HEK293 (cell line): ENCODE measurements around the gene HPS6.

Source experiments
- CTCF ChIA-PET: fragments of 350-600 bp; formaldehyde crosslinking; extraction: SDS; loops from one replicate; lab custom pipeline; 2021; ENCODE audit warnings: antibody characterized with exemption; lab: Yijun Ruan, JAX
- POLR2A ChIA-PET: fragments of 300-600 bp; formaldehyde crosslinking; extraction: SDS; loops from one replicate; lab custom pipeline; 2020; ENCODE audit warnings: antibody characterized with exemption, inconsistent platforms; lab: Yijun Ruan, JAX
- H3K27ac ChIP-seq: fragments of 200-500 bp; sonication (Bioruptor generic); 2 replicates; pipeline ENCODE4 v1.5.1; 2014; ENCODE audit warnings: low read depth, low read length, control low read depth, inconsistent platforms; ENCODE audit errors: extremely low read depth
- H3K36me3 ChIP-seq, 2 experiments: fragments of 200-500 bp in 1 of 2; sonication (Bioruptor generic) in 1 of 2; 1 replicate in 1 of 2; 2 replicates in 1 of 2; pipeline ENCODE4 v1.5.1; 2014 to 2017; ENCODE audit warnings: inconsistent platforms in 2 of 2, low read length in 2 of 2; ENCODE audit not compliant: control insufficient read depth in 2 of 2, insufficient read depth in 1 of 2
- H3K4me1 ChIP-seq: fragments of 200-500 bp; sonication (Bioruptor generic); 2 replicates; pipeline ENCODE4 v1.5.1; 2014; ENCODE audit warnings: mild to moderate bottlenecking, low read length, inconsistent platforms; ENCODE audit not compliant: control insufficient read depth, insufficient read depth
- H3K4me3 ChIP-seq: 2 replicates; pipeline ENCODE4 v1.5.1; 2011; ENCODE audit warnings: low read depth, mild to moderate bottlenecking, control low read depth, low read length, moderate library complexity
- H3K9me3 ChIP-seq: fragments of 200-500 bp; sonication (Bioruptor generic); 2 replicates; pipeline ENCODE4 v1.5.1; 2014; ENCODE audit warnings: low read depth, low read length, inconsistent platforms; ENCODE audit not compliant: control insufficient read depth, insufficient read depth
- EGR2 ChIP-seq: fragments of 450-650 bp; formaldehyde crosslinking; IDR thresholded peaks from 2 replicates; pipeline ENCODE4 v1.5.1; 2016; ENCODE audit warnings: low read depth, missing biosample characterization, missing genetic modification characterization
- GLI2 ChIP-seq: fragments of 450-650 bp; formaldehyde crosslinking; IDR thresholded peaks from 2 replicates; pipeline ENCODE4; 2017; ENCODE audit warnings: missing biosample characterization, missing genetic modification characterization, low read depth, borderline replicate concordance
- IKZF3 ChIP-seq: fragments of 450-650 bp; IDR thresholded peaks from 2 replicates; pipeline ENCODE4 v1.5.0; 2018; ENCODE audit warnings: missing biosample characterization, mild to moderate bottlenecking, missing genetic modification characterization, moderate library complexity
- TSHZ1 ChIP-seq: fragments of 450-650 bp; formaldehyde crosslinking; IDR thresholded peaks from 2 replicates; pipeline ENCODE4 v1.5.1; 2016; ENCODE audit warnings: missing biosample characterization, missing genetic modification characterization, borderline replicate concordance
- ZBTB1 ChIP-seq: fragments of 450-650 bp; formaldehyde crosslinking; IDR thresholded peaks from 2 replicates; pipeline ENCODE4 v1.5.1; 2016; ENCODE audit warnings: missing biosample characterization, missing genetic modification characterization
- ZFP37 ChIP-seq: fragments of 450-650 bp; formaldehyde crosslinking; IDR thresholded peaks from 2 replicates; pipeline ENCODE4 v1.5.1; 2016; ENCODE audit warnings: missing biosample characterization, missing genetic modification characterization
- ZNF112 ChIP-seq: fragments of 450-650 bp; formaldehyde crosslinking; IDR thresholded peaks from 2 replicates; pipeline ENCODE4 v1.5.0; 2017; ENCODE audit warnings: missing biosample characterization, missing genetic modification characterization
- ZNF121 ChIP-seq: fragments of 450-650 bp; formaldehyde crosslinking; IDR thresholded peaks from 2 replicates; pipeline ENCODE4 v1.5.1; 2016; ENCODE audit warnings: missing biosample characterization, missing genetic modification characterization
- ZNF140 ChIP-seq: fragments of 450-650 bp; formaldehyde crosslinking; IDR thresholded peaks from 2 replicates; pipeline ENCODE4 v1.5.1; 2016; ENCODE audit warnings: missing biosample characterization, missing genetic modification characterization
- ZNF19 ChIP-seq: fragments of 450-650 bp; formaldehyde crosslinking; IDR thresholded peaks from 2 replicates; pipeline ENCODE4; 2016; ENCODE audit warnings: missing biosample characterization, missing genetic modification characterization, low read depth
- ZNF202 ChIP-seq: fragments of 450-650 bp; formaldehyde crosslinking; IDR thresholded peaks from 2 replicates; pipeline ENCODE4 v1.5.1; 2016; ENCODE audit warnings: missing biosample characterization, missing genetic modification characterization, borderline replicate concordance
- ZNF266 ChIP-seq: fragments of 450-650 bp; formaldehyde crosslinking; IDR thresholded peaks from 2 replicates; pipeline ENCODE4 v1.5.1; 2016; ENCODE audit warnings: missing biosample characterization, missing genetic modification characterization, low read depth
- ZNF311 ChIP-seq: fragments of 450-650 bp; formaldehyde crosslinking; IDR thresholded peaks from 2 replicates; pipeline ENCODE4 v1.5.1; 2017; ENCODE audit warnings: missing biosample characterization, missing genetic modification characterization, borderline replicate concordance
- ZNF341 ChIP-seq: fragments of 450-650 bp; formaldehyde crosslinking; IDR thresholded peaks from 2 replicates; pipeline ENCODE4; 2016; ENCODE audit warnings: low read depth, missing biosample characterization, missing genetic modification characterization
- ZNF585B ChIP-seq: fragments of 450-650 bp; formaldehyde crosslinking; IDR thresholded peaks from 2 replicates; pipeline ENCODE4 v1.5.1; 2016; ENCODE audit warnings: missing biosample characterization, missing genetic modification characterization
- ZNF610 ChIP-seq: fragments of 450-650 bp; formaldehyde crosslinking; IDR thresholded peaks from 2 replicates; pipeline ENCODE4 v1.5.1; 2016; ENCODE audit warnings: missing biosample characterization, missing genetic modification characterization, borderline replicate concordance
- ZNF654 ChIP-seq: fragments of 450-650 bp; formaldehyde crosslinking; IDR thresholded peaks from 2 replicates; pipeline ENCODE4 v1.5.1; 2016; ENCODE audit warnings: low read depth, missing biosample characterization, missing genetic modification characterization
- ZNF768 ChIP-seq: fragments of 450-650 bp; formaldehyde crosslinking; IDR thresholded peaks from 2 replicates; pipeline ENCODE4 v1.5.1; 2018; ENCODE audit warnings: missing biosample characterization, mild to moderate bottlenecking, missing genetic modification characterization
- TF ChIP-seq, protein P1 (sequence below): fragments of 450-650 bp; formaldehyde crosslinking; IDR thresholded peaks from 2 replicates; pipeline ENCODE4 v1.5.1; 2016; ENCODE audit warnings: missing biosample characterization, missing genetic modification characterization

HPS6 gene

GRCh38 chr10:102096449-102096848 is 31.3 kb downstream of the HPS6 start:
- Histone ChIP-seq H3K4me1 (no peaks in the 10 kb centered on the region), H3K9me3 (no peaks in the 10 kb centered on the region), H3K27ac (no peak overlapping the region), H3K36me3 (no peaks in the 10 kb centered on the region; a peak in 1 of 3 replicates), H3K4me3 (no peak overlapping the region)
- ChIA-PET POLR2A (interaction anchor here (1.5 kb wide), 1 partner anchor 18 kb away, joined by 4 read pairs; no protein-coding TSS in a partner anchor), CTCF (no interaction called here)
- no peak for TF ChIP-seq GLI2 (tag by site-specific recombination)
- no peak for TF ChIP-seq ZNF610 (tag by site-specific recombination)
- TF ChIP-seq ZFP37 (tag by site-specific recombination): no peak
- 0 out of 2 replicates have a peak, but pooled peaks have one; percentile 58 for TF ChIP-seq ZNF768 (tag by site-specific recombination)
- no peak for TF ChIP-seq ZNF311 (tag by site-specific recombination)
- TF ChIP-seq ZBTB1: no peak

GRCh38 chr10:102101152-102101551 is 36.0 kb downstream of the HPS6 start:
- Histone ChIP-seq H3K4me1 (no peaks in the 10 kb centered on the region), H3K9me3 (no peaks in the 10 kb centered on the region), H3K36me3 (no peaks in the 10 kb centered on the region; a peak in 1 of 3 replicates), H3K4me3 (no peak overlapping the region), H3K27ac (no peak overlapping the region)
- ChIA-PET POLR2A (interaction anchor here (0.6 to 4.0 kb wide), 2 partner anchors 13 to 16 kb away, joined by 6 to 26 read pairs; no protein-coding TSS in a partner anchor), CTCF (interaction anchor here (0.5 to 2.5 kb wide), 9 partner anchors 9 to 315 kb away, joined by 3 to 17 read pairs (median 4); no protein-coding TSS in a partner anchor)
- no peak for TF ChIP-seq ZNF112 (tag by site-specific recombination)
- TF ChIP-seq TSHZ1 (tag by site-specific recombination): no peak
- peak; percentile 35; the same call in 1 of the 2 replicates for TF ChIP-seq ZNF654
- no peak for TF ChIP-seq IKZF3
- no peak for TF ChIP-seq ZNF585B (tag by site-specific recombination)
- TF ChIP-seq ZNF121 (tag by site-specific recombination): no peak
- no peak for TF ChIP-seq ZNF19 (tag by site-specific recombination)
- no peak for TF ChIP-seq ZNF140
- no peak for TF ChIP-seq EGR2 (tag by site-specific recombination)
- TF ChIP-seq, protein P1, sequence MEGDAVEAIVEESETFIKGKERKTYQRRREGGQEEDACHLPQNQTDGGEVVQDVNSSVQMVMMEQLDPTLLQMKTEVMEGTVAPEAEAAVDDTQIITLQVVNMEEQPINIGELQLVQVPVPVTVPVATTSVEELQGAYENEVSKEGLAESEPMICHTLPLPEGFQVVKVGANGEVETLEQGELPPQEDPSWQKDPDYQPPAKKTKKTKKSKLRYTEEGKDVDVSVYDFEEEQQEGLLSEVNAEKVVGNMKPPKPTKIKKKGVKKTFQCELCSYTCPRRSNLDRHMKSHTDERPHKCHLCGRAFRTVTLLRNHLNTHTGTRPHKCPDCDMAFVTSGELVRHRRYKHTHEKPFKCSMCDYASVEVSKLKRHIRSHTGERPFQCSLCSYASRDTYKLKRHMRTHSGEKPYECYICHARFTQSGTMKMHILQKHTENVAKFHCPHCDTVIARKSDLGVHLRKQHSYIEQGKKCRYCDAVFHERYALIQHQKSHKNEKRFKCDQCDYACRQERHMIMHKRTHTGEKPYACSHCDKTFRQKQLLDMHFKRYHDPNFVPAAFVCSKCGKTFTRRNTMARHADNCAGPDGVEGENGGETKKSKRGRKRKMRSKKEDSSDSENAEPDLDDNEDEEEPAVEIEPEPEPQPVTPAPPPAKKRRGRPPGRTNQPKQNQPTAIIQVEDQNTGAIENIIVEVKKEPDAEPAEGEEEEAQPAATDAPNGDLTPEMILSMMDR (tag by site-specific recombination): peak; percentile 32; the same call in 1 of the 2 replicates
- no peak for TF ChIP-seq ZNF266 (tag by site-specific recombination)
- no peak for TF ChIP-seq ZNF341 (tag by site-specific recombination)
- TF ChIP-seq ZNF202 (tag by site-specific recombination): no peak
